ENCODE results near the gene MCUB. TPM values are rescaled to one million over a fixed set of nuclear protein-coding genes. Genes with fewer than 3 reads are reported as not detected.

MCUB gene
- total RNA-seq, 2 donors from 2014 or later: 1.00 to 5.2 TPM

- TF ChIP-seq CTCF (conservative IDR thresholded peaks at IDR 0.05): no peak
- no peaks in the 10 kb centered on the region for H3K9me3 Mint-ChIP-seq
- peak overlapping the region; percentile 92 for H3K27ac Mint-ChIP-seq
- DNase-seq: no peak
- no peaks in the 10 kb centered on the region for H3K27me3 Mint-ChIP-seq (ENCODE audit: insufficient read depth)
- Histone ChIP-seq H3K9ac (ENCODE audit: extremely low read depth, low read length, poor library complexity, severe bottlenecking) (peak overlapping the region; percentile 54), H3K4me1 (ENCODE audit: control insufficient read depth, insufficient read depth, low read length) (no peaks in the 10 kb centered on the region), H3K27ac (ENCODE audit: low read depth, low read length) (no peak overlapping the region), H3K27me3 (ENCODE audit: control insufficient read depth, insufficient read depth, low read length, poor library complexity, severe bottlenecking) (no peaks in the 10 kb centered on the region), H3K36me3 (ENCODE audit: control insufficient read depth, insufficient read depth, low read length) (no peaks in the 10 kb centered on the region), H3K4me3 (ENCODE audit: low read length) (peak overlapping the region; percentile 92), H3K9me3 (ENCODE audit: control insufficient read depth, low read length) (no peaks in the 10 kb centered on the region)
- H3K36me3 Mint-ChIP-seq (ENCODE audit: low read depth): peaks cover 6% of the 10 kb centered on the region
- peak overlapping the region; percentile 91 for H3K4me3 Mint-ChIP-seq
- WGBS, 2 experiments (ENCODE audit: insufficient coverage in 1 of 2, insufficient read length in 1 of 2): 58 to 88% methylated on average over 3 to 21 of the region's 21 CpGs
- peaks cover 14% of the 10 kb centered on the region for H3K4me1 Mint-ChIP-seq
These were observed 170.8 kb downstream of the MCUB start for GRCh38 chr4:109730619-109731545.

DNA sequence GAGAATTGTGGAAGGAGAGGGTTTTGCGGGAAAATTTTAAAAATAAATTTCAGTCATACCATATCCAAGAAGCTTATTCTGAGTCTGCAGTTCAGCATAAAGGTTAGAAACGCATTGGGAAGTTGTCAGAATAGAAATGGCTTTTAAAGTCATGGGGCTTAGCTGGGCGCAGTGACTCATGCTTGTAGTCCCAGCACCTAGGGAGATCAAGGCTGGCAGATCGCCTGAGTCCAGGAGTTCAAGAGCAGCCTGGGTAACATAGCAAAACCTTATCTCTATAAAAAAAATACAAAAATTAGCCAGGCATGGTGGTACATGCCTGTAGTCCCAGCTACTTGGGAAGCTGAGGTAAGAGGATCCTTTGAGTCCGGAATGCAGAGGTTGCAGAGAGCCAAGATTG lies 173.7 kb downstream of the MCUB start:
- Histone ChIP-seq H3K9ac (ENCODE audit: extremely low read depth, low read length, poor library complexity, severe bottlenecking) (no peak overlapping the region), H3K4me1 (ENCODE audit: control insufficient read depth, insufficient read depth, low read length) (no peaks in the 10 kb centered on the region), H3K9me3 (ENCODE audit: control insufficient read depth, low read length) (no peaks in the 10 kb centered on the region), H3K4me3 (ENCODE audit: low read length) (no peak overlapping the region), H3K27me3 (ENCODE audit: control insufficient read depth, insufficient read depth, low read length, poor library complexity, severe bottlenecking) (no peaks in the 10 kb centered on the region), H3K27ac (ENCODE audit: low read depth, low read length) (no peak overlapping the region), H3K36me3 (ENCODE audit: control insufficient read depth, insufficient read depth, low read length) (no peaks in the 10 kb centered on the region)
- no peaks in the 10 kb centered on the region for H3K27me3 Mint-ChIP-seq (ENCODE audit: insufficient read depth)
- WGBS, 2 experiments (ENCODE audit: insufficient coverage in 1 of 2, insufficient read length in 1 of 2): 93 to 94% methylated on average over 3 to 4 of the region's 5 CpGs
- no peaks in the 10 kb centered on the region for H3K36me3 Mint-ChIP-seq (ENCODE audit: low read depth)
- no peak overlapping the region for H3K4me3 Mint-ChIP-seq
- no peak overlapping the region for H3K27ac Mint-ChIP-seq
- H3K4me1 Mint-ChIP-seq: peaks cover 3% of the 10 kb centered on the region
- no peak for TF ChIP-seq CTCF (conservative IDR thresholded peaks at IDR 0.05)
- no peak for DNase-seq
- no peaks in the 10 kb centered on the region for H3K9me3 Mint-ChIP-seq

GRCh38 chr4:109735566-109736365 lies 175.7 kb downstream of the MCUB start:
- Histone ChIP-seq H3K27me3 (ENCODE audit: control insufficient read depth, insufficient read depth, low read length, poor library complexity, severe bottlenecking) (no peaks in the 10 kb centered on the region), H3K4me1 (ENCODE audit: control insufficient read depth, insufficient read depth, low read length) (no peaks in the 10 kb centered on the region), H3K9me3 (ENCODE audit: control insufficient read depth, low read length) (no peaks in the 10 kb centered on the region), H3K36me3 (ENCODE audit: control insufficient read depth, insufficient read depth, low read length) (no peaks in the 10 kb centered on the region), H3K4me3 (ENCODE audit: low read length) (no peak overlapping the region), H3K27ac (ENCODE audit: low read depth, low read length) (no peak overlapping the region), H3K9ac (ENCODE audit: extremely low read depth, low read length, poor library complexity, severe bottlenecking) (no peak overlapping the region)
- H3K27me3 Mint-ChIP-seq (ENCODE audit: insufficient read depth): no peaks in the 10 kb centered on the region
- WGBS, 2 experiments (ENCODE audit: insufficient coverage in 1 of 2, insufficient read length in 1 of 2): 88 to 91% methylated on average over 3 to 7 of the region's 7 CpGs
- no peak overlapping the region for H3K4me3 Mint-ChIP-seq
- H3K4me1 Mint-ChIP-seq: no peaks in the 10 kb centered on the region
- TF ChIP-seq CTCF (conservative IDR thresholded peaks at IDR 0.05): no peak
- H3K9me3 Mint-ChIP-seq: no peaks in the 10 kb centered on the region
- no peak overlapping the region for H3K27ac Mint-ChIP-seq
- H3K36me3 Mint-ChIP-seq (ENCODE audit: low read depth): no peaks in the 10 kb centered on the region
- no peak for DNase-seq

Other genes starting within 250 kb of the MCUB start
- gene SEC24B, start 126.4 kb upstream of the MCUB start, total RNA-seq: 10 to 100 TPM; 42.5 to 48.6 TPM
- gene CASP6, start 143.2 kb downstream of the MCUB start, total RNA-seq: 10 to 100 TPM; 20.9 to 21.8 TPM
- 10 to 100 TPM; 38.5 to 60.9 TPM for gene PLA2G12A, start 169.8 kb downstream of the MCUB start, total RNA-seq
- gene CFI, start 241.8 kb downstream of the MCUB start, total RNA-seq: not detected

Data from endodermal cell (in vitro differentiated cells).